Pons (tissue), 1 donor: ENCODE results near the gene EXOSC6.
"Not testable (repeated sequence)": the region's sequence is repeated elsewhere in the genome, so short reads cannot be mapped to it uniquely, and the experiment has no call there.

ENCODE experiments used
- DNase-seq: peaks from one replicate; pipeline ENCODE4 v3.0.0-alpha.2; 2016; ENCODE audit warnings: low spot score

Gene EXOSC6

GRCh38 chr16:70254965-70255286, 3.2 kb upstream of the EXOSC6 start:
- DNase-seq, result no peak

DNA sequence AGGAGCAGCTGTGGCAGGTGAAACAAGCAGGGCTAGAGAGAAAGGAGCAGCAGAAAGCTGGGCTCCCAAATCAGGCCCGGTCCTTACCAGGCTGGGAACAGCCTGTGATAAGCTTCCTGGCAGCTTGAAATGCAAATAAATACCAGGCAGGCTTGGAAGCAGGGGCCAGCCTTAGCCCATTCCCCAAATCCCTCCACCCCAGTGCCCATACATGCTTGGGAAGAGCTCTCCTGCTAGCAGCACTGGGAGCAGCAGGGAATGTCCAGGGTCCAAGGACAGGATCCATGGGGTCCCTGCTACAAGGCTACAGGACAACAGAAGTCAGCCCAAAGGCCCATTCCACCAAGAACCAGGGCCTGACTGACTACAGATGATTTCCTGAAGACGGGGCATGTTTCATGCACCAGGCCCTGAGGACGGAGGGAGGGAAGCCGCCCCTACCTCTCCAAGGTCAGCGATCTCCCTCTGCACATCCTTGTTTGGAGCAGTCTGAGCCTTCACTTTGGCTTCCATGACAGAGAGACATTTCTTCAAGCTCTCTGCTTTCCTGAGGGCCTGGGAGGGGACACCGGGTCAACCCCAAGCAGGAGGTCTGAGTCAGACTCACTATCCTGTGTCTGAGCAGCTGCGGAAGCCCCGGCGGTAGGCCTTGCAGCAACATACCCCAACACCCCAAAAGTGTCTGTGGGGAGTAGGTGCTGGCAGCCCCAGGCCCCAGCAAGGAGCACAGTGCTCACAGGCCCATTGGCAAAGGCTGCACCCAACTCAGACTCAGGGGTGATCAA, 2.6 kb upstream of the EXOSC6 start:
- no peak for DNase-seq

- DNase-seq, result no peak
Measured at GRCh38 chr16:70253291-70254106, 1.8 kb upstream of the EXOSC6 start.

- no peak for DNase-seq
Measured at GRCh38 chr16:70252355-70252988, 732 bp upstream of the EXOSC6 start.

- no peak for DNase-seq
Measured at GRCh38 chr16:70250748-70251628, 752 bp downstream of the EXOSC6 start.

DNA sequence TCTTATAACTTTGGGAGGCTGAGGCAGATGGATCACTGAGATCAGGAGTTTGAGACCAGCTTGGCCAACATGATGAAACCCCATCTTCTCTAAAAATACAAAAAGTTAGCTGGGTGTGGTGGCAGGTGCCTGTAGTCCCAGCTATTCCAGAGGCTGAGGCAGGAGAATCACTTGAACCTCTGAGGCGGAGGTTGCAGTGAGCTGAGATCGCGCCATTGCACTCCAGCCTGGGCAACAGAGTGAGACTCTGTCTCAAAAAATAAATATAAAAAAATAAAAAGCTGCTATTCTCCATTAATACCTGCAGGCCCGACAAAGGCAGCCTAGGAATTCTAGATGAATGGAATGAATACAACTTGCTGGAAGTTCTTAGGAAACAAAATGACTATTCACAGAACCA, 2.0 kb downstream of the EXOSC6 start:
- not testable (repeated sequence) for DNase-seq

GRCh38 chr16:70238773-70239172, 13.0 kb downstream of the EXOSC6 start:
- not testable (repeated sequence) for DNase-seq

DNA sequence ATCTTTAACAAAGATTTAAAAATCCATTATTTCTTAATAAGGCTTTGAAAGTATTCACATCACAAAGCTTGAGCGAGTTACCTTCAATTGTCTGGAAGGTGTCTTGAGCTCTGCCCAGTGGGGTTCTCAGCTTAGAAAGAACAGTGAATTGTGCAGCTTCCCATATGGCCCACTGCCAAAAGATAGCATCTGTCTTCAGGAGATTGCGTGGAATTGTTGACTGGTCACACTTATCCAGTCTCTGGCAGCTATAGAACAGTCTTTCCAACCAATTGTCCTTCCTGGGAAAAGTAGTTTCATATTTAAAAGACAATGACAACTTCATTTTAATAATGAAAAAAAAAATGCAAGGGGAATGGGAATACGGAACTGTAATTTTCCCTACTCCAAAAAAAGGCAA, 19.9 kb downstream of the EXOSC6 start:
- DNase-seq, result not testable (repeated sequence)

DNA sequence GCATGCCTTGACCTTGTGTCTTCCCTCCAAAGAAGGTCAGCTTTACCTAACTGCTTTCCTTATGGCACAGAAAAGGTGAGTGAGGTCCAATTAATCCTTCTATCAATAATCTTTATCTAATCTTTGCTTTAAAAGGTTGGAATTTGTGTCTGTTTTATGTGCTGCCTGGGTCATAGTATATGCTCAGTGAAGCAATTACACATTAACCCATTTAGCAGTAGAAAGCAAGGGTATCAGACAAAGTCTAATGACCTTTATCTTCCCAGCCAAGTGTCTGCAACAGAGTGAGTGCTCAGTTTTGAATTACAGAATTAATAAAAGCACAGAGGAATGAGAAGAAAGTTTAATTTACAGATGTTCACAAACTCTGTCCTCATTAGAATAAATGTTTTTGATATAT, 25.7 kb downstream of the EXOSC6 start:
- DNase-seq, result not testable (repeated sequence)

DNA sequence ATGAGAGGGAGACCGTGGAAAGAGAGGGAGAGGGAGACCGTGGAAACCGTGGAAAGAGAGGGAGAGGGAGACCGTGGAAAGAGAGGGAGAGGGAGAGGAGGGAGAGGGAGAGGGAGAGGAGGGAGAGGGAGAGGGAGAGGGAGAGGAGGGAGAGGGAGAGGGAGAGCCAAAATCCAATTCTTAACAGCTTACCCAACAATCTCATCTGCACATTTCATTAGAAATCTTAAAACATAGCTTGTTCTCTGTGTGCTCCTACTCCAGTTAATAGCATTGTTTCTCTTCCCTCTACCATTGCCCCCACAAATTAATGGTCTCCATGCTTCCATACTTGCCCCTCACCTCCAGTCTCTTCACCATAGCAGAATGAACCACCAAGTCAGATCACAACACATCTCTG, 26.3 kb downstream of the EXOSC6 start:
- DNase-seq, result not testable (repeated sequence)

DNA sequence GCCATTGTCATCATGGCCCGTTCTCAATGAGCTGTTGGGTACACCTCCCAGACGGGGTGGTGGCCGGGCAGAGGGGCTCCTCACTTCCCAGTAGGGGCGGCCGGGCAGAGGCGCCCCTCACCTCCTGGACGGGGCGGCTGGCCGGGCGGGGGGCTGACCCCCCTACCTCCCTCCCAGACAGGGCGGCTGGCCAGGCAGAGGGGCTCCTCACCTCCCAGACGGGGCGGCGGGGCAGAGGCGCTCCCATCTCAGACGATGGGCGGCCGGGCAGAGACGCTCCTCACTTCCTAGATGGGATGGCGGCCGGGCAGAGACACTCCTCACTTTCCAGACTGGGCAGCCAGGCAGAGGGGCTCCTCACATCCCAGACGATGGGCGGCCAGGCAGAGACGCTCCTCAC, 27.1 kb downstream of the EXOSC6 start:
- not testable (repeated sequence) for DNase-seq

DNA sequence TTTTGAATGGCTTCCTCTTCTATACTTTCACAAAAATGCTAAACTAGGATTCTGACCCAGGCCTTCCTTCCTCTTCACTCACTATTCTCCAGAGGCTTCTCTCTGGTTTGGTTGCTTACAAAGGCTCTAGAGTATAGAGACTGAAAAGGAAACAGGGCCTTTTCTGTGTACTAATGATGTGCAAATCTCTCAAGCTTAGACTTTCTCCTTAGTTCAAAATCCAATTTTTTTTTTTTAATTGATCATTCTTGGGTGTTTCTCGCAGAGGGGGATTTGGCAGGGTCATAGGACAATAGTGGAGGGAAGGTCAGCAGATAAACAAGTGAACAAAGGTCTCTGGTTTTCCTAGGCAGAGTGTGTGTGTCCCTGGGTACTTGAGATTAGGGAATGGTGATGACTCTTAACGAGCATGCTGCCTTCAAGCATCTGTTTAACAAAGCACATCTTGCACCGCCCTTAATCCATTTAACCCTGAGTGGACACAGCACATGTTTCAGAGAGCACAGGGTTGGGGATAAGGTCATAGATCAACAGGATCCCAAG, 27.7 kb downstream of the EXOSC6 start:
- not testable (repeated sequence) for DNase-seq

- not testable (repeated sequence) for DNase-seq
Measured at GRCh38 chr16:70223216-70223615, 28.5 kb downstream of the EXOSC6 start.

GRCh38 chr16:70222574-70222973, 29.2 kb downstream of the EXOSC6 start:
- not testable (repeated sequence) for DNase-seq

- not testable (repeated sequence) for DNase-seq
Measured at GRCh38 chr16:70218586-70218985, 33.2 kb downstream of the EXOSC6 start.

GRCh38 chr16:70206382-70206781, 45.4 kb downstream of the EXOSC6 start:
- DNase-seq, result not testable (repeated sequence)

DNA sequence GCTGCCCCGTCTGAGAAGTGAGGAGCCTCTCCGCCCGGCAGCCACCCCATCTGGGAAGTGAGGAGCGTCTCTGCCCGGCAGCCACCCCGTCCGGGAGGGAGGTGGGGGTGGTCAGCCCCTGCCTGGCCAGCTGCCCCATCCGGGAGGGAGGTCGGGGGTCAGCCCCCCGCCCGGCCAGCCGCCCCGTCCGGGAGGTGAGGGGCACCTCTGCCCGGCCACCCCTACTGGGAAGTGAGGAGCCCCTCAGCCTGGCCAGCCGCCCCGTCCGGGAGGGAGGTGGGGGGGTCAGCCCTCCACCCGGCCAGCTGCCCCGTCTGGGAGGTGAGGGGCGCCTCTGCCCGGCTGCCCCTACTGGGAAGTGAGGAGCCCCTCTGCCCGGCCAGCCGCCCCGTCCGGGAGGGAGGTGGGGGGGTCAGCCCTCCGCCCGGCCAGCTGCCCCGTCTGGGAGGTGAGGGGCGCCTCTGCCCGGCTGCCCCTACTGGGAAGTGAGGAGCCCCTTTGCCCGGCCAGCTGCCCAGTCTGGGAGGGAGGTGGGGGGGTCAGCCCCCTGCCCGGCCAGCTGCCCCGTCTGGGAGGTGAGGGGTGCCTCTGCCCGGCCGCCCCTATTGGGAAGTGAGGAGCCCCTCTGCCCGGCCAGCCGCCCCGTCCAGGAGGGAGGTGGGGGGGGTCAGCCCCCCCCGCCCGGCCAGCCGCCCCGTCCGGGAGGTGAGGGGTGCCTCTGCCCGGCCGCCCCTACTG, 46.9 kb downstream of the EXOSC6 start:
- not testable (repeated sequence) for DNase-seq

- not testable (repeated sequence) for DNase-seq
Measured at GRCh38 chr16:70204010-70204409, 47.7 kb downstream of the EXOSC6 start.

DNA sequence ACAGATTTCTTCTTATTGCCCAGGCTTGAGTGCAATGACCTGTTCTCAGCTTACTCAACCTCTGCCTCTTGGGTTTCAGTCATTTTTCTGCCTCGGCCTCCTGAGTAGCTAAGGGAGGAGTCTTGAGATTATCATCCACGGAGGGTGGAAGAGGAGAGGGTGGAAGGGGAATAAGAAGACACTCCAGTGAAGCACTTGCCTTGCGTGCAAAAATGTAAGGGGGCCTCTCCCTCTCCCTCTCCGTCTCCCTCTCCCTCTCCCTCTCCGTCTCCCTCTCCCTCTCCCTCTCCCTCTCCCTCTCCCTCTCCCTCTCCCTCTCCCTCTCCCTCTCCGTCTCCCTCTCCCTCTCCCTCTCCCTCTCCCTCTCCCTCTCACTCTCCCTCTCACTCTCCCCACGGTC, 48.2 kb downstream of the EXOSC6 start:
- DNase-seq, result not testable (repeated sequence)

- not testable (repeated sequence) for DNase-seq
Measured at GRCh38 chr16:70200063-70200462, 51.7 kb downstream of the EXOSC6 start.

DNA sequence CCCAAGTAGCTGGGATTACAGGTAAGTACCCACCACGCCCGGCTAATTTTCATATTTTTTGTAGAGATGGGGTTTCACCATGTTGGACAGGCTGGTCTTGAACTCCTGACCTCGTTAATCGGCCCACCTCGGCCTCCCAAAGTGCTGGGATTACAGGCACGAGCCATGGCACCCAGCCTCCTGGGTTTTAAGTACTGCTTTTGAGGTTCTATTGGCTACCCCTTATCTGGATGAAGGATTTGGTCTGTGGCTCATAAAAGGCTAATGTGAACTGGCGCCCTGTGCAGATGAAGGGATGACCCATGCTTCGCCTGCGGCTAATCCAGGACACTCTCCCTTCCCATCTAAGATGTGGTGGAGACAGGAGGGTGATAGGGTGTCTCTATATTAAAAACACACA, 52.6 kb downstream of the EXOSC6 start:
- not testable (repeated sequence) for DNase-seq
